Cardiac muscle cell (in vitro differentiated cells and primary cell): Measurements from ENCODE around the gene POLG. TPM values are rescaled to one million over a fixed set of nuclear protein-coding genes. Genes with fewer than 3 reads are reported as not detected.

Experiments
- DNase-seq, 2 donors: peaks; one replicate each; pipeline versions ENCODE4 v3.0.0 to v3.0.0-alpha.2; 2010 to 2017; ENCODE audit warnings: low read depth in 1 of 2, low spot score in 1 of 2
- H3K27ac ChIP-seq: fragments of 200-600 bp; sonication (generic); 2 replicates; pipeline ENCODE4 v1.5.1; 2016
- H3K27me3 ChIP-seq: fragments of 200-600 bp; sonication (generic); 2 replicates; pipeline ENCODE4 v1.6.0; 2016; ENCODE audit warnings: control low read depth
- H3K36me3 ChIP-seq: fragments of 200-600 bp; sonication (generic); 2 replicates; pipeline ENCODE4 v1.5.1; 2016; ENCODE audit warnings: control low read depth
- H3K4me1 ChIP-seq: fragments of 200-600 bp; sonication (generic); 2 replicates; pipeline ENCODE4 v1.8.1; 2017; ENCODE audit warnings: low read depth, mild to moderate bottlenecking, mixed run types
- H3K4me3 ChIP-seq: fragments of 200-600 bp; sonication (generic); 2 replicates; pipeline ENCODE4 v1.5.1; 2016; ENCODE audit warnings: mild to moderate bottlenecking
- H3K9me3 ChIP-seq: fragments of 200-600 bp; sonication (generic); 2 replicates; pipeline ENCODE4 v1.5.1; 2017; ENCODE audit warnings: low read depth, mild to moderate bottlenecking, control low read depth
- polyA plus RNA-seq: library from polyadenylated mRNA; unstranded; fragments of >200 nt; fragmentation: Nextera tagmentation; extraction: Ambion mirVana; gene quantifications from 2 replicates; pipeline ENCODE4 v1.2.1, GENCODE V29; 2016
- total RNA-seq: library from RNA; depleted of rRNA; stranded (reverse); fragments of >200 nt; gene quantifications from 2 replicates; pipeline ENCODE4 v1.2.3, GENCODE V29; 2016
- TF ChIP-seq, protein P1 (sequence below): IDR thresholded peaks from 2 replicates; pipeline ENCODE4 v1.5.1; 2012; ENCODE audit warnings: low read depth, mild to moderate bottlenecking, low read length

Gene POLG
- total and polyA plus RNA-seq, 2 experiments from 2014 or later: 47.3 to 63.9 TPM

DNA sequence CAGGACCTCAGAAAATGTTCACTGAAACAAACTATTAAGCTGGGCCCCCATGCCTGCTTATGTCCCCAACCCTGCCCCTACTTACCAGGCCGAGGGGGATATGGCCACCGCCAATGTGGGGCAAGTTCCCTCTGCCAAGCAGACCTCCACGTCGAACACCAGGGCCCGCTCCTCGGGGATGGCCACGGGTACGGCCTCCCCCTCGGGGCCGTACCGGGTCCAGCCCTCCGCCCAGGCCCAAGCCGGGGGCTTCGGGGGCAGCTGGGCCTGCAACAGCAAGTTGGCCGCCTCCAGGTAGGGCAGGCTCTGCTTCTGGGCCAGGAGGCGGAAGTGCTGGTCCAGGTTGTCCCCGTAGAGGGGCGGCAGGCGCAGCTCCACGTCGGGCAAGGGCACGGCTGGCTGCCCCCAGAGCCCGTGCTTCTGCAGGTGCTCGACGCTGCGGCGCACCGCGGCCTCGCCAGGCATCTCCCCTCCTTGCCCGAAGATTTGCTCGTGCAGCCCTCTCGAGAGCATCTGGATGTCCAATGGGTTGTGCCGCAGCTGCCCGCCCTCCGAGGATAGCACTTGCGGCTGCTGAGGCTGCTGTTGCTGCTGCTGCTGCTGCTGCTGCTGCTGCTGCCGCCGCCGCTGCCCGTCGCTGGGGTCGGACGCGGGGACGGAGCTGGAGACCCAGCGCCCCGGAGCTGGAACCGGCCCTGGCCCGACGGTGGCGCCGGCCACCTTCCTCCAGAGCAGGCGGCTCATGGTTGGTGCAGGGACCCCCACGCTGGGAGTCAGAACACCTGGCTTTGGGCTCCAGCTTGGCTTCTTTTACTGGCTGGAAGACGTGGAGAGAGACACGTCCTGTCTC lies 1.4 kb downstream of the POLG start:
- H3K27ac ChIP-seq: no peak overlapping the region
- DNase-seq: no peak
- peak overlapping the region; percentile 59 for H3K4me3 ChIP-seq
- H3K9me3 ChIP-seq: no peaks in the 10 kb centered on the region
- H3K4me1 ChIP-seq: no peaks in the 10 kb centered on the region
- peaks cover 42% of the 10 kb centered on the region for H3K36me3 ChIP-seq
- TF ChIP-seq, protein P1, sequence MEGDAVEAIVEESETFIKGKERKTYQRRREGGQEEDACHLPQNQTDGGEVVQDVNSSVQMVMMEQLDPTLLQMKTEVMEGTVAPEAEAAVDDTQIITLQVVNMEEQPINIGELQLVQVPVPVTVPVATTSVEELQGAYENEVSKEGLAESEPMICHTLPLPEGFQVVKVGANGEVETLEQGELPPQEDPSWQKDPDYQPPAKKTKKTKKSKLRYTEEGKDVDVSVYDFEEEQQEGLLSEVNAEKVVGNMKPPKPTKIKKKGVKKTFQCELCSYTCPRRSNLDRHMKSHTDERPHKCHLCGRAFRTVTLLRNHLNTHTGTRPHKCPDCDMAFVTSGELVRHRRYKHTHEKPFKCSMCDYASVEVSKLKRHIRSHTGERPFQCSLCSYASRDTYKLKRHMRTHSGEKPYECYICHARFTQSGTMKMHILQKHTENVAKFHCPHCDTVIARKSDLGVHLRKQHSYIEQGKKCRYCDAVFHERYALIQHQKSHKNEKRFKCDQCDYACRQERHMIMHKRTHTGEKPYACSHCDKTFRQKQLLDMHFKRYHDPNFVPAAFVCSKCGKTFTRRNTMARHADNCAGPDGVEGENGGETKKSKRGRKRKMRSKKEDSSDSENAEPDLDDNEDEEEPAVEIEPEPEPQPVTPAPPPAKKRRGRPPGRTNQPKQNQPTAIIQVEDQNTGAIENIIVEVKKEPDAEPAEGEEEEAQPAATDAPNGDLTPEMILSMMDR: no peak
- peaks cover 3% of the 10 kb centered on the region for H3K27me3 ChIP-seq

GRCh38 chr15:89332446-89332845 lies 2.2 kb downstream of the POLG start:
- peak; percentile 32 to 37 for DNase-seq
- no peak overlapping the region for H3K4me3 ChIP-seq
- TF ChIP-seq, protein P1: peak; percentile 44
- peaks cover 50% of the 10 kb centered on the region for H3K36me3 ChIP-seq
- no peaks in the 10 kb centered on the region for H3K9me3 ChIP-seq
- H3K4me1 ChIP-seq: no peaks in the 10 kb centered on the region
- H3K27ac ChIP-seq: no peak overlapping the region
- no peaks in the 10 kb centered on the region for H3K27me3 ChIP-seq

- Histone ChIP-seq H3K27me3 (no peaks in the 10 kb centered on the region), H3K4me3 (no peak overlapping the region), H3K4me1 (no peaks in the 10 kb centered on the region), H3K36me3 (peaks cover 63% of the 10 kb centered on the region), H3K9me3 (no peaks in the 10 kb centered on the region), H3K27ac (no peak overlapping the region)
- TF ChIP-seq, protein P1: no peak
- DNase-seq: no peak
Measured at GRCh38 chr15:89330881-89331595, 3.6 kb downstream of the POLG start.

- Histone ChIP-seq H3K27me3 (no peaks in the 10 kb centered on the region), H3K9me3 (no peaks in the 10 kb centered on the region), H3K4me3 (no peak overlapping the region), H3K36me3 (peaks cover 71% of the 10 kb centered on the region), H3K27ac (no peak overlapping the region), H3K4me1 (no peaks in the 10 kb centered on the region)
- TF ChIP-seq, protein P1: no peak
- DNase-seq: no peak
Measured at GRCh38 chr15:89330119-89330518, 4.5 kb downstream of the POLG start.

- Histone ChIP-seq H3K4me1 (no peaks in the 10 kb centered on the region), H3K9me3 (no peaks in the 10 kb centered on the region), H3K27ac (no peak overlapping the region), H3K4me3 (no peak overlapping the region), H3K27me3 (no peaks in the 10 kb centered on the region), H3K36me3 (peaks cover 74% of the 10 kb centered on the region)
- DNase-seq: no peak
- TF ChIP-seq, protein P1: no peak
Measured at GRCh38 chr15:89329329-89330084, 5.1 kb downstream of the POLG start.
